Gastroesophageal sphincter (tissue), 4 donors: Measurements from ENCODE around the gene ADAM22. TPM values are rescaled to one million over a fixed set of nuclear protein-coding genes. Genes with fewer than 3 reads are reported as not detected.

Source experiments
- ATAC-seq: fragments of 150-250 bp; one replicate; pipeline ENCODE4 v1.9.1; 2016; ENCODE audit warnings: mild to moderate bottlenecking, moderate library complexity
- H3K27ac ChIP-seq, 4 donors: fragments of 200-600 bp; sonication (generic) in 3 of 4; 1 replicate in 3 of 4; 2 replicates in 1 of 4; pipeline ENCODE4 v1.5.1; 2016 to 2019
- H3K27me3 ChIP-seq: fragments of 200-600 bp; sonication (generic); one replicate; pipeline ENCODE4 v1.5.1; 2019
- H3K36me3 ChIP-seq, 2 donors: fragments of 200-600 bp; sonication (generic); one replicate each; pipeline ENCODE4 v1.5.1; 2019; ENCODE audit warnings: control low read depth in 1 of 2
- H3K4me1 ChIP-seq, 3 donors: fragments of 200-600 bp; sonication (generic); 1 replicate in 2 of 3; 2 replicates in 1 of 3; pipeline ENCODE4 v1.5.1; 2016 to 2019; ENCODE audit warnings: control low read depth in 2 of 3
- H3K4me3 ChIP-seq, 2 donors: fragments of 200-600 bp; sonication (generic); one replicate each; pipeline ENCODE4 v1.5.1; 2019; ENCODE audit warnings: mild to moderate bottlenecking in 1 of 2, moderate library complexity in 1 of 2
- H3K9me3 ChIP-seq, 3 donors: fragments of 200-600 bp; sonication (generic); one replicate each; pipeline ENCODE4 v1.5.1; 2017 to 2019; ENCODE audit warnings: control low read depth in 2 of 3
- CTCF ChIP-seq, 4 experiments: fragments of 200-600 bp in 2 of 4; fragments of 450-650 bp in 2 of 4; sonication (generic) in 1 of 4; IDR thresholded peaks; one replicate each; pipeline ENCODE4 v1.5.1; 2017 to 2019; ENCODE audit warnings: antibody characterized with exemption in 4 of 4, mild to moderate bottlenecking in 2 of 4, moderate library complexity in 2 of 4
- EP300 ChIP-seq: sonication (generic); formaldehyde crosslinking; IDR thresholded peaks from one replicate; pipeline ENCODE4 v1.6.1; 2017; ENCODE audit warnings: antibody characterized with exemption, mild to moderate bottlenecking
- POLR2A ChIP-seq, 2 donors: fragments of 450-650 bp; IDR thresholded peaks; one replicate each; pipeline ENCODE4 v1.6.1; 2017; ENCODE audit warnings: antibody characterized with exemption in 2 of 2, mild to moderate bottlenecking in 2 of 2, moderate library complexity in 1 of 2
- POLR2AphosphoS5 ChIP-seq: sonication (generic); formaldehyde crosslinking; IDR thresholded peaks from one replicate; pipeline ENCODE4 v1.6.1; 2017; ENCODE audit warnings: antibody characterized with exemption
- WGBS, 2 donors: methylation state at CpG; one replicate each; pipeline ENCODE4 v1.1.5; 2018; ENCODE audit warnings: low coverage in 1 of 2; 5-methylcytosine and 5-hydroxymethylcytosine counted together
- total RNA-seq, 4 donors: library from RNA; depleted of rRNA; stranded (reverse); fragments of >200 nt; gene quantifications; one replicate each; pipeline ENCODE4 v1.1.0, GENCODE V29; 2016

Gene ADAM22
- total RNA-seq, 4 donors from 2014 or later = 1.1 to 3.6 (median 1.7) TPM

GRCh38 chr7:87926581-87927461, 7.2 kb upstream of the ADAM22 start:
- H3K36me3 ChIP-seq = no peaks in the 10 kb centered on the region
- no peak for TF ChIP-seq EP300
- no peak for TF ChIP-seq POLR2AphosphoS5
- TF ChIP-seq CTCF (IDR thresholded peaks at IDR 0.05) = no peak
- TF ChIP-seq POLR2A (IDR thresholded peaks at IDR 0.05) = no peak
- H3K4me3 ChIP-seq = no peak overlapping the region
- ATAC-seq = no peak
- no peaks in the 10 kb centered on the region for H3K27me3 ChIP-seq
- H3K9me3 ChIP-seq = no peaks in the 10 kb centered on the region
- no CpG with 5 or more reads among the region's 6 CpGs for WGBS, 2 donors
- no peaks in the 10 kb centered on the region for H3K4me1 ChIP-seq
- H3K27ac ChIP-seq = no peak overlapping the region

DNA sequence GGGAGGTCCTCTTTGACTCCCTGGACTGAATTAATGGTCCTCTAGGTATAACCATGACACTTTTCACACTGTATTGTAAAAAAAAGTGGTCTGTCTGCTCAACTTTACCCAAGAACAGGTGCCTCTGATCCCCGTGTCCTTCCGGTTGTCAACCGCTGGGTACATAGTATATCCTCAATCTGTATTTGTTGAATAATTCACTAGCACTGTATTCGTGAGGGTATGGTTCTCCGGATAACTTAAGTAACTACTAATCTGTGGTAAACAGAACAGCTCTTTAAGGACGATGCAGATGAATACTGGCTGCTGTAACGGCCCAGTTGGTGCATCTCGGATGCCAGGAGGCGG, 472 bp upstream of the ADAM22 start:
- Histone ChIP-seq H3K4me1 (peaks cover 0 to 14% (median 7%) of the 10 kb centered on the region in 3 donors), H3K4me3 (peak overlapping the region; percentile 38 to 73), H3K9me3 (no peaks in the 10 kb centered on the region), H3K27ac (peak overlapping the region in 1 of 4 donors; percentile 62), H3K27me3 (no peaks in the 10 kb centered on the region), H3K36me3 (no peaks in the 10 kb centered on the region)
- TF ChIP-seq POLR2A (IDR thresholded peaks at IDR 0.05) (no peak), POLR2AphosphoS5 (no peak), CTCF (IDR thresholded peaks at IDR 0.05) (no peak), EP300 (no peak)
- 10% methylated on average over 8 of the region's 9 CpGs; no CpG with 5 or more reads in 1 of the 2 donors for WGBS, 2 donors
- ATAC-seq = no peak

- peak overlapping the region in 1 of 4 donors; percentile 62 for H3K27ac ChIP-seq
- peak overlapping the region; percentile 38 to 73 for H3K4me3 ChIP-seq
- no peak for TF ChIP-seq EP300
- no peak for TF ChIP-seq CTCF (IDR thresholded peaks at IDR 0.05)
- TF ChIP-seq POLR2A (IDR thresholded peaks at IDR 0.05) = no peak
- no peak for TF ChIP-seq POLR2AphosphoS5
- no peaks in the 10 kb centered on the region for H3K9me3 ChIP-seq
- no peaks in the 10 kb centered on the region for H3K36me3 ChIP-seq
- no peaks in the 10 kb centered on the region for H3K27me3 ChIP-seq
- no peak for ATAC-seq
- H3K4me1 ChIP-seq = peaks cover 0 to 14% (median 7%) of the 10 kb centered on the region in 3 donors
- WGBS, 2 donors = 6% methylated on average over 10 of the region's 47 CpGs; no CpG with 5 or more reads in 1 of the 2 donors
Observed at GRCh38 chr7:87934699-87935383, 790 bp downstream of the ADAM22 start.

- no peak for ATAC-seq
- TF ChIP-seq EP300 (no peak), POLR2A (IDR thresholded peaks at IDR 0.05) (no peak), POLR2AphosphoS5 (no peak), CTCF (IDR thresholded peaks at IDR 0.05) (no peak)
- H3K36me3 ChIP-seq = no peaks in the 10 kb centered on the region
- no peak overlapping the region for H3K27ac ChIP-seq
- no peaks in the 10 kb centered on the region for H3K9me3 ChIP-seq
- H3K4me1 ChIP-seq = peaks cover 0 to 14% (median 7%) of the 10 kb centered on the region in 3 donors
- WGBS, 2 donors = 21 to 70% methylated on average over 2 to 8 of the region's 8 CpGs
- H3K27me3 ChIP-seq = no peaks in the 10 kb centered on the region
- H3K4me3 ChIP-seq = peak overlapping the region in 1 of 2 donors; percentile 73
Observed at GRCh38 chr7:87935384-87935706, 1.3 kb downstream of the ADAM22 start.
